NB4 (cell line): Measurements from ENCODE around the gene RIPOR3.

Source experiments
- POLR2A ChIP-seq: IDR thresholded peaks from 2 replicates; pipeline ENCODE4 v1.6.1; 2011; ENCODE audit warnings: mild to moderate bottlenecking; ENCODE audit not compliant: insufficient read length; ENCODE audit errors: extremely low read depth
- TF ChIP-seq, protein P1 (sequence below): IDR thresholded peaks from 2 replicates; pipeline ENCODE4 v1.6.1; 2011; ENCODE audit warnings: low read depth, low read length
- TF ChIP-seq, protein P2 (sequence below): IDR thresholded peaks from one replicate; pipeline ENCODE4 v1.5.1; 2012; ENCODE audit warnings: low read depth, low read length

DNA sequence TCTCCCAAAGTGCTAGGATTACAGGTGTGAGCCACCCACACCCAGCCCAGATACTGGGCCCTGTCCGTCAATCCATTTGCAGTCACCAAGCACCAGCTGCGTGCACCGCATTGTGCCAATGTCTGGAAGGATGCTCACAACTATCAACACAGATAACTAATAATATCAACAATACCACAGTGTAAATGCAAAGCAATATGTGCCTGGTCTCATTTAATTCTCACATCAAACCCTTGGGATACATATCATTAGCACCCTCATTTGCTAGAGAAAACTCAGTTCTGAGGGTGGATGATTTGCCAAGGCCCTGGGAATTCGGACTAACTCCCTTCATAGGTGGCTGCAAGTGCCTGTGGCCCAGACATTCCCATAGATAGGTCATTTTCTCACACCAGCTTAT is 14.5 kb downstream of the RIPOR3 start:
- TF ChIP-seq POLR2A, result no peak
- TF ChIP-seq, protein P1, sequence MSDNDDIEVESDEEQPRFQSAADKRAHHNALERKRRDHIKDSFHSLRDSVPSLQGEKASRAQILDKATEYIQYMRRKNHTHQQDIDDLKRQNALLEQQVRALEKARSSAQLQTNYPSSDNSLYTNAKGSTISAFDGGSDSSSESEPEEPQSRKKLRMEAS, result no peak
- TF ChIP-seq, protein P2, sequence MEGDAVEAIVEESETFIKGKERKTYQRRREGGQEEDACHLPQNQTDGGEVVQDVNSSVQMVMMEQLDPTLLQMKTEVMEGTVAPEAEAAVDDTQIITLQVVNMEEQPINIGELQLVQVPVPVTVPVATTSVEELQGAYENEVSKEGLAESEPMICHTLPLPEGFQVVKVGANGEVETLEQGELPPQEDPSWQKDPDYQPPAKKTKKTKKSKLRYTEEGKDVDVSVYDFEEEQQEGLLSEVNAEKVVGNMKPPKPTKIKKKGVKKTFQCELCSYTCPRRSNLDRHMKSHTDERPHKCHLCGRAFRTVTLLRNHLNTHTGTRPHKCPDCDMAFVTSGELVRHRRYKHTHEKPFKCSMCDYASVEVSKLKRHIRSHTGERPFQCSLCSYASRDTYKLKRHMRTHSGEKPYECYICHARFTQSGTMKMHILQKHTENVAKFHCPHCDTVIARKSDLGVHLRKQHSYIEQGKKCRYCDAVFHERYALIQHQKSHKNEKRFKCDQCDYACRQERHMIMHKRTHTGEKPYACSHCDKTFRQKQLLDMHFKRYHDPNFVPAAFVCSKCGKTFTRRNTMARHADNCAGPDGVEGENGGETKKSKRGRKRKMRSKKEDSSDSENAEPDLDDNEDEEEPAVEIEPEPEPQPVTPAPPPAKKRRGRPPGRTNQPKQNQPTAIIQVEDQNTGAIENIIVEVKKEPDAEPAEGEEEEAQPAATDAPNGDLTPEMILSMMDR, result no peak
